GM18511 (cell line): ENCODE data around the gene KLHDC1.
A peak's percentile ranks its signal among the peaks of the same experiment; 100 is the strongest.
"Not testable (repeated sequence)": the region's sequence is repeated elsewhere in the genome, so short reads cannot be mapped to it uniquely, and the experiment has no call there.

Source experiments
- ATAC-seq: cut with Tn5 transposase; IDR thresholded peaks from one replicate; pipeline ENCODE4 v1.9.1; 2021; ENCODE audit warnings: mild to moderate bottlenecking, moderate library complexity; ENCODE audit not compliant: unreplicated experiment

KLHDC1 gene, protein sequence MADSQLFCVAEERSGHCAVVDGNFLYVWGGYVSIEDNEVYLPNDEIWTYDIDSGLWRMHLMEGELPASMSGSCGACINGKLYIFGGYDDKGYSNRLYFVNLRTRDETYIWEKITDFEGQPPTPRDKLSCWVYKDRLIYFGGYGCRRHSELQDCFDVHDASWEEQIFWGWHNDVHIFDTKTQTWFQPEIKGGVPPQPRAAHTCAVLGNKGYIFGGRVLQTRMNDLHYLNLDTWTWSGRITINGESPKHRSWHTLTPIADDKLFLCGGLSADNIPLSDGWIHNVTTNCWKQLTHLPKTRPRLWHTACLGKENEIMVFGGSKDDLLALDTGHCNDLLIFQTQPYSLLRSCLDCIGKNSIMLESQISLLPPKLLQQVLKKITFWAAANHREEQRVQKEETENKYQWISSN

DNA sequence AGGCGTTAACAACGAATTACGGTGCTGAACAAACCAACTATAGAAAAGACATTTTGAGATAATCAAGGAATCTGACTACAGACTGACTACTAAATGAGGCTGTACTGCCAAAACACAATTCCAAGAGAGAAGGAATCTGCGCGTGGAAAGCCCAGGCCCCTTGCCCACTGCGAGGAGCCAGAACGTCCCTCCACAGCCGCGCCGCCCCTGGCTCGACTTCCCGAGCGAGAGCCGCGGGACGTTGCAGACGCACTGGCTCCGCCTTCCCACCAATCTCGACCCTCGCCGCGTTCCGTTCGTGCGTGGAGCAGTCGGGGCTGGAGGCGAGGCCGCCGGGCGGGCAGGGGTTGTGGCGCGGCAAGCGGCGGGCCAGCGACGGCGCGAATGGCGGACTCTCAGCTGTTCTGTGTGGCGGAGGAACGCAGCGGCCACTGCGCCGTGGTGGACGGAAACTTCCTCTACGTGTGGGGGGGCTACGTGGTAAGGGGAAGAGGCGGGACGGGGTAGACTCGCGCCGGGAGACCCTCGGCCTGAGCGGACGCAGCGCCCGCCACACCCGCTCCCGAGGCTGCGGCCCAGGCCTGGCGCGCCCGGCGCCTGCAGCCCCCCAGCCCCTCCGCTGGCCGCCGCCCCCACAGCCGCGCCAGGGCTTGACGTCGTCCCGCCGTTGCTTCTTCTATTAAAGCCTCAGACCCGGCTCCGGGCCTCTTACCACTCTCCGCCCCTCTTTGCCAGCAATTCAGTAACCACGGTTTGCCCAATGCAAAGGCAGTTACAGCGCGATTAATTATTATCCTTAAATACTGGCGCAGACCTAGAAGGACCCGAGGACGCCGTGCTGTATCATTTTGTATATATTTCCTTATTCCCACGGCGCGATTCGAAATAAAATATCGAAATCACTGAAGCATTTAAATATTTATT, at the start of gene KLHDC1:
Gene KLHDC1, plus strand, starts transcription at position 310 of the 924 bp plus-strand sequence. Its CDS starts 75 bp downstream, at position 385.
- ATAC-seq: peak; percentile 69

DNA sequence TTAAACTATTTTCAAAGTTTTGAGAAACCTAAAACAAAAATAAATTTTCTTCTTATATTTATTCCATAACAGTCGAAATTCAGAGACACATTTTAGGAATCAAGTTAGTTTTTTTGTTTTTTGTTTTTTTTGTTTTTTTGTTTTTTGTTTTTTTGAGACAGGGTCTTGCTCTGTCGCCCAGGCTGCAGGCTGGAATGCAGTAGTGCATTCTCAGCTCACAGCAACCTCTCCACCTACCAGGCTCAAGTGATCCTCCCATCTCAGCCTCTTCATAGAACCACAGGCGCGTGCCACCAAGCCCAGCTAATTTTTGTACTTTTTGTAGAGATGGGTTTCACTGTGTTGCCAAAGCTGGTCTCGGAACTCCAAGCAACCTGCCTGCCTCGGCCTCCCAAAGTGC, 39.4 kb upstream of the KLHDC1 start:
- no peak for ATAC-seq

DNA sequence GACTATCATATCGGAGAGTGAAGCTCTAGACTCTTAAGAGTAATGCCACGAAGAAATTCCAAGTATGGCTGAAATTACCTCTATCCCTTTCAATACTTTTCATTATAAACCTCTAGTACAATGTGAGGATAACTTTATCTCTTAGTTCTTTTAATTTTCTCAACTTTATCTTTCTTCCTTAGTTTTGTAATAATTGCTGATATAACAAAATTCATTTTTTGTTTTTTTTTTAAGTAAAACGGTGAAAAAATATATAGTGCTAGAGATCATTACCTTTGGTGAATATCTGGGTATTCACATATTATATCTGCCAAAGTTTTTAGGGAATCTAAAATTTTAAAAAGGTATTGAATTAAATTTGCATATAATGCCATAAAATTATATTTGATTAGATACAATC, 38.4 kb upstream of the KLHDC1 start:
- no peak for ATAC-seq

DNA sequence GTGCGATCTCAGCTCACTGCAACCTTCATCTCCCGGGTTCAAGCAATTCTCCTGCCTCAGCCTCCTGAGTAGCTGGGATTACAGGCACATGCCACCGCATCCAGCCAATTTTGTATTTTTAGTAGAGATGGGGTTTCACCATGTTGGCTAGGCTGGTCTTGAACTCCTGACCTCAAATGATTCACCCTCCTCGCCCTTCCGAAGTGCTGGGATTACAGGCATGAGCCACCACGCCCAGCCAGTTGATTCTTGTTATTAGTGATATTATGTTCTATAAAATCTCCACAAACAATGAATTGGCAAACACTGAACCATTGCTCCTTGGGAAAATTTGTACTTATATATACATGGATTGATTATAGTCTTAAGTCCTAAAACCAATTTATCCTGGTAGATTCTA, 35.4 kb upstream of the KLHDC1 start:
- not testable (repeated sequence) for ATAC-seq

DNA sequence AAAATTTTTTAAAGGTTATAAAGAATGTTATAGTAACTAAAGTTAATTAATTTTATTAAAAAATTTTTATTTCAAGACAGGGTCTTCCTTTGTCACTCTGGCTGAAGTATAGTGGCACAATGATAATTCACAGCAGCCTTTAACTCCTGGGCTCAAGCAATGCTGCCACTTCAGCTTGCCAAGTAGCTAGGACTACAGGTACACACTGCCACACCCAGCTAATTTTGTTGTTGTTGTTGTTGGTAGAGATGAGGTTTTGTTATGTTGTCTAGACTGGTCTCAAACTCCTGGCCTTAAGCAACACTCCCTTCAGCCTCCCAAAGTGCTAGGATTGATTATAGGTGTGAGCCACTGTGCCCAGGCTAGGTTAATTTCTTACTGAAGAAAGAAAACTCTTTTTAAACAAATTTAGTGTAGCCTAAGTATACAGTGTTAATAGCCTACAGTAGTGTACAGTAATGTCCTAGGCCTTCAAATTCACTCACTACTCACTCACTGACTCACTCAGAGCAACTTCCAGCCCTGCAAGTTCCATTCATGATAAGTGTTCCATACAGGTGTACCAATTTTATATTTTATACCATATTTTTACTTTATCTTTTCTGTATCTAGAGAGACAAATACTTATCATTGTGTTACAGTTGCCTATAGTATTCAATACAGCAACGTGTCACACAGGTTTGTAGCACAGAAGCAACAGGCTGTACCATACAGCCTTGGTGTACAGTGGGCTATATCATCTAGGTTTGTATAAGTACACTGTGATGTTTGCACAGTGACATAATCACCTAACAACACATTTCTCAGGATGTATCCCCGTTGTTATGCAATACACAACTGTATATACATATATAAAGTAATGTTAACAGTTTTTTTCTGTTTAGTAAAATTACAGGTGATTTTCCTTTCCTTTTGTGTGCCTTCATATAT, 33.1 kb upstream of the KLHDC1 start:
- ATAC-seq: no peak

DNA sequence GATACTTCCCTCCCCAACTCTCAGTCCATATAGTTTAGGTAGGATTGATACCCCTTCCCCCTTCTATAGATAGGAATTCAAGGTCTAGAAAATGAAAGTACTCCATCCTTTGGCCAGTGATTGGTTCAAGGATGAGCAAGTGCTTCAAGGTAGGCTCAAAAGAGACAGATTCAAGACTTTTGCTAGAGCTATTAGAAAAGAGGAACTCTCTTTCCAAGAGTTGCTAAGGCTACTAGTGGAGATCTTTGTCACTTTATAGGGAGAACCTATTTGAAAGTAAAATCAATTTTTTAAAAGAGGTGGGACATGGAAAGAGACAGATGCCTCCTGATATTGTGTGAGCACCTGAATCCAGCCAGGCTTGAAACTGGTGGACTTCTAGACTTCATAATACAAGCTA, 22.4 kb upstream of the KLHDC1 start:
- no peak for ATAC-seq

DNA sequence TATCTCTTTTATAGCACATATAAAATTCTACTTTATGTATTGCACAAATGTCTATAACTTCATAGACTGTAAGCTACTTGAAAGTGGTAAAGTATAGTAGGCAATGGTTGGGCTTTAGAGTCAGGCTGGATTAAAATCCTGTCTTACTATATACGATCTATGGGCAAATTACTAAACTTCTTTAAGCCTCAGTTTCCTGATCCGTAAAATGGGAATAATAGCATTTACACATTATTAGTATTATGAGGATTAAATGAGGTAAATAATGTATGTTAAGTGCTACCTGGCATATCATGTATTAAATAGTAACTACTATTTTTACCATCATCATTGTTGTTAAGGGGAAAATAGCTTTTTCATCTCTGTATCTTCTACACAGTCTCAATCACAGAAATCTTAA, 19.3 kb upstream of the KLHDC1 start:
- ATAC-seq: no peak

DNA sequence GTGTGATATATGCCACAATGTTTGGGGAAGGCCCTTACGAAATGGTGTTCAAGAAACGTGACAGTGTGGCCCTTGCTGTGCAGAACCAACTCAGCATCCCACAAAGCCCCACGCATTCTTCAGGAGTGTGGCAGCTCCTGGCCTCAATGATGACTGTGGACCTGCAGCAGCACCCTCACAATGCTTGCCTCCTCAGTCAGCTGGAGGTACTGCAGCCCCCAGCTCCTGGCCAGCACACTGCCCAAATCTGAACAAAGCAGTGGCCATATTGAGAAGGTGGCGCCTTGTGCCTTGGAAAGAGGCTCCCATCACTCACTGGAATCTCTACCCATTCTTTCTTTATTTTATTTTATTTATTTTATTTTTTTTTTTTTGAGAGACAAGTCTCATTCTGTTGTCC, 15.3 kb upstream of the KLHDC1 start:
- ATAC-seq: no peak

DNA sequence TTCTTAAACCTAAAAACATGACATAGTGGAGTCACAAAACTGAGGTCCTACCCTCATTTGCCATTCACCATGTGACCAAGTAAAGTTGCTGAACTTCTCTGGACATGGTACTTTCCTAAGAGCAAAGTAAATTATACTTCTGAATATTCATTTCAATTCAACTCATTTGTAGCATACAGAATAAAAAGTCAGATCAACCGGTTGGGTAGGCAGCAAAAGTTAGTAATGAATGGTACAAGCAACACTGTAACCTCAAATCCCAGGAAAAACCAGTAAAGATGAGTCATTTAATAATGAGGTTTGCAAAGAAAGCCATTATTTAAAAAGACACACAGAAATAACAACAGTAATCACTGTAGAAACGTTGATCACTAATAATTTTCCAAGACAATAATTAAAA, 13.6 kb upstream of the KLHDC1 start:
- no peak for ATAC-seq

DNA sequence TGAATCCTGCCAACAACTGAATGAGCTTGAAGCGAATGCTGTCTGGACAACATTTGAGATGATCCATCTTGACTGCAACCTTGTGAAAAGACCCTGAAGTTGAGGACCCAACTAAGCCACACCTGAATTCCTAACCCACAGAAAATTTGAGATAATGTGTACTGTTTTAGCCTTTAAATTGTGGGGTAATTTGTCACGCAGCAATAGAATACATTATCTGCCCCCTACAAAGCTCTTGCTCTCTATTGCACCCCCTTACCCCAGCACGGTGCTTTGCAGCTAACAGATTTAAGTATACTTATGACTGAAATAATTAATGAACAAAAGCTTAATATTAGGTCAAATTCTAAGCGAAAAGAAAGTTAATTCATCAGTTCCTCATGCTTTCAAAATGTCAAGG, 6.5 kb upstream of the KLHDC1 start:
- no peak for ATAC-seq

DNA sequence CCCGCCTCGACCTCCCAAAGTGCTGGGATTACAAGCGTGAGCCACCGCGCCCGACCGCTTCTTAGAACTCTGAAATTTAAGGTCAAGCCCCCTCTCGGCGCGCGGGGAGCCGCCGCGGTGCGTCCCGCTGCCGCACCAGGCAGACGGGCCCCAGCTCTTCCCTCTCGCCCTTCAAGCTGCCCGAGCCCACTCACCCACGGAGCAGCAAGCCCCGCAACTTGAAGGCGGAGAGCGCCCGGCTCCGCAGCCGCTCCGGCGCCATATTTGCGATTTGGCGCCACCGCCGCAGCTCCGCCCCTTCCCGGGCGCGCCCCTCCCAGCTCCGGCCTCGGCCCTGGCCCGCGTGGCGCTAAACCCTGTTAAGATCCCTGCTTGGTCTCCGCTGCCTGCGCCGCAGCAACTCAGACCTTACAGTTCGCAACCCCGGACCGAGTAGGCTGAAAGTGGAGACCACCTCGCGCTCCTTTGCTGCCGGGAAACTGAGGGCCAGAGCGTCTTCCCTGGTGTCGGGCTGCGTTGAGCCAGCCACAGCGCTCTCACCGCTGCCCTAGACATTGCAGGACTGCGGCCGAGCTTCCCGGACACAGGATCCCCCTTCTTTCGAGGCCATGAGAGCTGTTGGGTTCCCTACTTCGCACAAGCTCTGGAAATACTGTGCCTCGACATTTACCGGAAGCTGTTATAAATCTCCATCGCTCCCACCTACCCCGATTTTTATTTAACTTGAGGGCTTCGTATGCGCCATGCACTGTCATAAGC, 4.8 kb upstream of the KLHDC1 start, which contains the start of gene POLE2:
Gene POLE2, minus strand, starts transcription at position 273 of the 759 bp plus-strand sequence. Its CDS starts 11 bp downstream, at position 262.
- peak; percentile 88 for ATAC-seq

DNA sequence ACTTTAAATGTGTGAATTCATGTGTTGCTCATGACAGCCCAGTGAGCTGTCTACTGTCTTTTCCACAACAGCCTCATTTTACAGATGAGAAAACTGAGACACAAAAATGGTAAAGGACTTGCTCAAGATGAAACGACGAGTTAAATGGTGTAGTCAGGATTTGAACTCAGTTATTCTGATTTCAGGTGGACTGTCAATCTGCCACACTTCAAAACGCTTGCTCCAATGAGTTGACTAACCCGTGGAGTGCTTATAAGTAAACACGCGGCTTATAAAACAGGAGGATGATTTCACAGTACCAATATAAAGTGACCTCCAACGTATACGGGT, 4.3 kb upstream of the KLHDC1 start:
- no peak for ATAC-seq

DNA sequence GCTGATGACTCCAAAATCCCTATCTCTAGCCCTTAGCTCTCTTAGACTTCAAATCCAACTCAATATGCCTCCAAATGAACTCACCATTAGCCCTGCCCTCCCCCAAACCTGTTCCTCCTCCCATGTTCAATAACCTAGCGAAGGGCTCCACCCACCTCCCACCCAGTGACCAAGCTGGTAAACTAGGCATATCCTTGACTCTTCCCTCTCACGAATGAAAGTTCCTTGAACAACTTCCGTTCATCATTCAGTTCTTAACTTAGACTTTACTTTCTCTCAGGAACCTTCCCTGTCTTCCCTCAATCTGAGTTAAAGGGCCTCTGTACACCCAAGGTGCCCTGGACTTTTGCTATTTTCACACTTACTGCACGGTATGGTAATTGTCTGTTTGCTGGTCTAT, 1.9 kb upstream of the KLHDC1 start:
- no peak for ATAC-seq

DNA sequence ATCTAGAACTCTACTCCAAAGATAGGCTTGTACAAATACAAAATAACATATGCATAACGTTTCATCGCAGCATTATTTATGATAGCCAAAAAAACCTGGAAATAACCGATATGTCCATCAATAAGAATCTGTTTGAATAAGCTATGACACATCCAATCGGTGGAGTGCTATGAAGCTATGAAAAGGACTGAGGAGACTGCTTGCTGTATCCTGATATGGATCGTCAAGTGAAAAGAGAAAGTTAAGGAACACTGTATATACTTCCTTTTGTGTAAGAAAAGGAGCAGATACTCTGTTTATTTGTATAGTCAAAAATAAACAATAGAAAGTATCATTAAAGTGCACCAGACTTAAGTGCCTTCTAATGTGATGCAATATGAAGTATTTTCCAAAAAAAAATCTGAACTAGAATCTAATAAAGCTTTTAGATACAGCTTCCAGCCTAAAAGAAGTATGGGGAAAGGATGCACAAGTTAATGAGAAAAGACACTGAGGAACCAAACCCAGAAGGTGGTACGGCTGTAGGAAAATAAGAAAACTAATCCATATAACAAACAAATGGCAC, 645 bp upstream of the KLHDC1 start:
- ATAC-seq: no peak

DNA sequence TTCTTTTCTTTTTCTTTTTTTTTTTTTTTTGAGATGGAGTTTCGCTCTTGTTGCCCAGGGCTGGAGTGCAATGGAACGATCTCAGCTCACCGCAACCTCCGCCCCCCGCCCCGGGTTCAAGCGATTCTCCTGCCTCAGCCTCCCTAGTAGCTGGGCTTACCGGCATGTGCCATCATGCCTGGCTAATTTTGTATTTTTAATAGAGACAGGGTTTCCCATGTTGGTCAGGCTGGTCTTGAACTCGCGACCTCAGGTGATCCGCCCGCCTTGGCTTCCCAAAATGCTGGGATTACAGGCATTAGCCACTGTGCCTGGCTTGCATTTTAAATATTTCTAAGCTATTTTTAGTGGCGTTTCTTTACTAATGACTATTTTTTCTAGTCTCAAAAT, 810 bp downstream of the KLHDC1 start:
- ATAC-seq: not testable (repeated sequence)

DNA sequence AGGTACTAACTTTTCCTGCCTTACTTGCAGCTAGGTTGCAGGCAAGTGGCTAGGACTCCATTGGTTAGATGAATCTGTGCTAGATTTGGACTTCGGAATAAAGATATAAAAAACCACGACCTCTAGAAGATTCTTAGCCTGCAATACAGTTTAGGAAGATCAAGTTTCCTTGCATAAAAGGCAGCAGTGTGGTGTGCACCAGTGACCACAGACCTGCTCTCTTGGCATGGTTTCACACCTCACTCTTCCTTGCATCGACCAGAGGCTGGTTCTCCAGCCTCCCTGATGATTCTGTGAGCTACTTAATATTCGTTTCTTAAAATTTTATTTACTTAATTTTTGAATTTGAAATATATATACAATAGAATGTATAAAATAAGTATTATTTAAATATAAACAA, 9.8 kb downstream of the KLHDC1 start:
- ATAC-seq: no peak

DNA sequence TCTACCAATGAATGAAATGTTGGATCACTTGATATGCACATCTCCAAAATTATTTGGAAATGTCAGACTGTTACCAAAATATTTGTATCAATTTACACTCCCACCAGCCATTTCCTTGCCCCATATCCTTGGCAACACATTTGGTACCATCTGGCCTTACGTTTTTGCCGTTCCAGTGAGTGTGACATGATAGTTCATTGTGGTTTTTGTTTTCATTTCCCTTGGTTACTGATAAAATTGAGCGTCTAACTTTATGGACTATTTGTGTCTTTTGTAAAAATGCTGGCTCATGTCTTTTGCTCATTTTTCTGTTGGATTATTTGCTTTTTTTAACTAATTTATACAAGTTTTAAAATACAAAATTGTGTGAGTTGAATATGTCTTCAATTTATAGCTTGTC, 11.0 kb downstream of the KLHDC1 start:
- no peak for ATAC-seq

DNA sequence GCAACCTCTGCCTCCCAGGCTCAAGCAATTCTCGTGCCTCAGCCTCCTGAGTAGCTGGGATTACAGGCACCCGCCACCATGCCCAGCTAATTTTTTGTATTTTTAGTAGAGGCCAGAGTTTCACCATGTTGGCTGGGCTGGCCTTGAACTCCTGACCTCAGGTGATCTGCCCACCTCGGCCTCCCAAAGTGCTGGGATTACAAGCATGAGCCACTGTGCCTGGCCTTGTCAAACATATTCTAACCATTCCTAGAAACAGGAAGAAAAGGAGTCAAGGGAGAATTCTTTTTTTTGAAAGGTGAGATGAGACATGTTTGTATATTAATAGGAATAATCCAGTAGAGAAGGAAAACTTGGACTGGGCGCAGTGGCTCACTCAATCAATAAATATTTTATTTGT, 11.6 kb downstream of the KLHDC1 start:
- ATAC-seq: not testable (repeated sequence)

DNA sequence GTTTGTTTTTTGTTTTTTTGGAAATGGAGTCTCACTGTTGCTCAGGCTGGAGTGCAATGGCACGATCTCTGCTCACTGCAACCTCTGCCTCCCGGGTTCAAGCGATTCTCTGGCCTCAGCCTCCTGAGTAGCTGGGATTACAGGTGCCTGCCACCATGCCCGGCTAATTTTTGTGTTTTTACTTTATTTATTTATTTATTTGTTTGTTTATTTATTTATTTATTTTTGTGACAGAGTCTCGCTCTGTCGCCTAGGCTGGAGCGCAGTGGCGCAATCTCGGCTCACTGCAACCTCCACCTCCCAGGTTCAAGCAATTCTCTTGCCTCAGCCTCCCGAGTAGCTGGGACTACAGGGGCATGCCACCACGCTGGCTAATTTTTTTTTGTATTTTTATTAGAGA, 18.1 kb downstream of the KLHDC1 start:
- ATAC-seq: not testable (repeated sequence)

DNA sequence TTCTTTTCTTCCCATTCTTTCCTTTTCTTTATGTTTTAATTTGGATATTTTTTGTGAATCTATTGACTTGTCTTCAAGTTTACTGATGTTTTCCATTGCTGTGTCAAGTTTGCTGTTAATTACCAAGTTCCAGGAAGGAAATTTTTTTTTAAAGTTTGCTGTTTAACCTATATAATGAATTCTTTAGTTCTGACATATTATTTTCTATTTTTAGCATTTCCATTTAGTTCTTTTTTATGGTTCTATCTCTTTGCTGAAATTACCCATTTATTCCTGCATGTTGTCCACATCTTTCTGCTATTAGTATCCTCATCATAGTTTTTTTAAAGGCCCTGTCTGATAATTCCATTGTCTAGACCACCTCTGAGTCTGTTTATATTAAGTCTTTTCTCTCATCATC, 27.8 kb downstream of the KLHDC1 start:
- no peak for ATAC-seq
